ENCODE data around the gene GRID2.

GRCh38 chr4:92263575-92263974, 40.2 kb upstream of the GRID2 start:
- no peak for TF ChIP-seq IRF4 (IDR thresholded peaks at IDR 0.05; ENCODE audit: low read depth, low read length)
- TF ChIP-seq POLR2A (IDR thresholded peaks at IDR 0.05; ENCODE audit: low read depth, low read length), result no peak
- TF ChIP-seq MAX (IDR thresholded peaks at IDR 0.05; ENCODE audit: low read depth, low read length), result no peak
- no peak for TF ChIP-seq CTCF (IDR thresholded peaks at IDR 0.05 in 2 of 3, conservative IDR thresholded peaks at IDR 0.05 in 1 of 3; ENCODE audit: control insufficient read depth in 2 of 3, extremely low read depth in 1 of 3, insufficient read depth in 1 of 3, low read depth in 3 of 3, low read length in 3 of 3)
- TF ChIP-seq BCLAF1 (IDR thresholded peaks at IDR 0.05), result no peak
- no peak for TF ChIP-seq PAX5 (IDR thresholded peaks at IDR 0.05; ENCODE audit: borderline replicate concordance, low read depth, low read length)
- no peak for TF ChIP-seq GABPA (IDR thresholded peaks at IDR 0.05; ENCODE audit: low read depth)

All from GM12878 (cell line).